Measurements from ENCODE around the gene SORCS3. TPM values are rescaled to one million over a fixed set of nuclear protein-coding genes. Genes with fewer than 3 reads are reported as not detected.

Gene SORCS3
- polyA plus RNA-seq, 3 donors: not detected

GRCh38 chr10:104648421-104648820, 7.3 kb downstream of the SORCS3 start:
- Mint-ChIP-seq H3K27ac (no peak overlapping the region), H3K4me3 (no peak overlapping the region), H3K9me3 (peaks cover 0 to 2% (median 0%) of the 10 kb centered on the region in 7 donors), H3K36me3 (no peaks in the 10 kb centered on the region), H3K27me3 (ENCODE audit: low read depth in 3 of 3) (peaks cover 26 to 44% (median 38%) of the 10 kb centered on the region in 3 donors), H3K4me1 (no peaks in the 10 kb centered on the region)
- WGBS (ENCODE audit: insufficient coverage): 0% methylated on average over 1 of the region's 3 CpGs
- H3K79me2 ChIP-seq (ENCODE audit: insufficient read depth, low read length): no peaks in the 10 kb centered on the region
- no peaks in the 10 kb centered on the region for H4K20me1 ChIP-seq (ENCODE audit: insufficient read depth, low read length)
- no peak overlapping the region for H3K9ac ChIP-seq (ENCODE audit: insufficient read depth, low read length, poor library complexity, severe bottlenecking)
- no peaks in the 10 kb centered on the region for H3K36me3 ChIP-seq (replicated peaks in 1 of 2; ENCODE audit: control insufficient read depth in 1 of 2, insufficient read depth in 2 of 2, low read length in 2 of 2)
- intact Hi-C loops (cut with micrococcal nuclease): no loop called here
- H3K27me3 ChIP-seq (ENCODE audit: control insufficient read depth in 2 of 2, insufficient read depth in 2 of 2, low read length in 2 of 2): peaks cover 29 to 30% of the 10 kb centered on the region in 2 donors
- peaks cover 0 to 1% of the 10 kb centered on the region in 2 donors for H3K9me3 ChIP-seq (replicated peaks in 1 of 2; ENCODE audit: control insufficient read depth in 1 of 2, insufficient read depth in 1 of 2, low read length in 2 of 2)
- DNase-seq: no peak
- H3K4me2 ChIP-seq (replicated peaks; ENCODE audit: extremely low read depth, low read length, poor library complexity, severe bottlenecking): no peak overlapping the region
- no peak overlapping the region for H3K4me3 ChIP-seq (replicated peaks in 1 of 3; ENCODE audit: low read depth in 2 of 3, low read length in 3 of 3)
- TF ChIP-seq, protein P1, sequence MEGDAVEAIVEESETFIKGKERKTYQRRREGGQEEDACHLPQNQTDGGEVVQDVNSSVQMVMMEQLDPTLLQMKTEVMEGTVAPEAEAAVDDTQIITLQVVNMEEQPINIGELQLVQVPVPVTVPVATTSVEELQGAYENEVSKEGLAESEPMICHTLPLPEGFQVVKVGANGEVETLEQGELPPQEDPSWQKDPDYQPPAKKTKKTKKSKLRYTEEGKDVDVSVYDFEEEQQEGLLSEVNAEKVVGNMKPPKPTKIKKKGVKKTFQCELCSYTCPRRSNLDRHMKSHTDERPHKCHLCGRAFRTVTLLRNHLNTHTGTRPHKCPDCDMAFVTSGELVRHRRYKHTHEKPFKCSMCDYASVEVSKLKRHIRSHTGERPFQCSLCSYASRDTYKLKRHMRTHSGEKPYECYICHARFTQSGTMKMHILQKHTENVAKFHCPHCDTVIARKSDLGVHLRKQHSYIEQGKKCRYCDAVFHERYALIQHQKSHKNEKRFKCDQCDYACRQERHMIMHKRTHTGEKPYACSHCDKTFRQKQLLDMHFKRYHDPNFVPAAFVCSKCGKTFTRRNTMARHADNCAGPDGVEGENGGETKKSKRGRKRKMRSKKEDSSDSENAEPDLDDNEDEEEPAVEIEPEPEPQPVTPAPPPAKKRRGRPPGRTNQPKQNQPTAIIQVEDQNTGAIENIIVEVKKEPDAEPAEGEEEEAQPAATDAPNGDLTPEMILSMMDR (IDR thresholded peaks at IDR 0.05): no peak
- no peaks in the 10 kb centered on the region for H3K4me1 ChIP-seq (ENCODE audit: control insufficient read depth in 1 of 2, insufficient read depth in 2 of 2, low read length in 2 of 2)
- no peak overlapping the region for H2AFZ ChIP-seq (ENCODE audit: insufficient read depth, low read depth, low read length, poor library complexity, severe bottlenecking)
- H3K27ac ChIP-seq (ENCODE audit: low read depth in 1 of 2, low read length in 2 of 2): no peak overlapping the region

- peaks cover 18 to 27% (median 23%) of the 10 kb centered on the region in 3 donors for H3K27me3 Mint-ChIP-seq (ENCODE audit: low read depth in 3 of 3)
- H3K79me2 ChIP-seq (ENCODE audit: insufficient read depth, low read length): no peaks in the 10 kb centered on the region
Observed at GRCh38 chr10:104650072-104650471, 9.0 kb downstream of the SORCS3 start.

More at GRCh38 chr10:104650072-104650471, 9.0 kb downstream of the SORCS3 start:
- Histone ChIP-seq H3K27me3 (ENCODE audit: control insufficient read depth in 2 of 2, insufficient read depth in 2 of 2, low read length in 2 of 2) (peaks cover 13 to 17% of the 10 kb centered on the region in 2 donors), H4K20me1 (ENCODE audit: insufficient read depth, low read length) (no peaks in the 10 kb centered on the region), H3K9me3 (replicated peaks in 1 of 2; ENCODE audit: control insufficient read depth in 1 of 2, insufficient read depth in 1 of 2, low read length in 2 of 2) (no peaks in the 10 kb centered on the region), H2AFZ (ENCODE audit: insufficient read depth, low read depth, low read length, poor library complexity, severe bottlenecking) (no peak overlapping the region), H3K4me1 (ENCODE audit: control insufficient read depth in 1 of 2, insufficient read depth in 2 of 2, low read length in 2 of 2) (no peaks in the 10 kb centered on the region), H3K9ac (ENCODE audit: insufficient read depth, low read length, poor library complexity, severe bottlenecking) (no peak overlapping the region), H3K4me3 (replicated peaks in 1 of 3; ENCODE audit: low read depth in 2 of 3, low read length in 3 of 3) (no peak overlapping the region), H3K36me3 (replicated peaks in 1 of 2; ENCODE audit: control insufficient read depth in 1 of 2, insufficient read depth in 2 of 2, low read length in 2 of 2) (no peaks in the 10 kb centered on the region), H3K4me2 (replicated peaks; ENCODE audit: extremely low read depth, low read length, poor library complexity, severe bottlenecking) (no peak overlapping the region), H3K27ac (ENCODE audit: low read depth in 1 of 2, low read length in 2 of 2) (no peak overlapping the region)
- Mint-ChIP-seq H3K36me3 (no peaks in the 10 kb centered on the region), H3K4me1 (no peaks in the 10 kb centered on the region), H3K9me3 (peaks cover 0 to 2% (median 0%) of the 10 kb centered on the region in 7 donors), H3K27ac (no peak overlapping the region), H3K4me3 (no peak overlapping the region)
- no peak for DNase-seq
- intact Hi-C loops (cut with micrococcal nuclease): no loop called here
- TF ChIP-seq, protein P1 (IDR thresholded peaks at IDR 0.05): no peak
- 100% methylated on average over 1 of the region's 1 CpG for WGBS (ENCODE audit: insufficient coverage)
